Measurements from ENCODE around the gene PROX2.

DNA sequence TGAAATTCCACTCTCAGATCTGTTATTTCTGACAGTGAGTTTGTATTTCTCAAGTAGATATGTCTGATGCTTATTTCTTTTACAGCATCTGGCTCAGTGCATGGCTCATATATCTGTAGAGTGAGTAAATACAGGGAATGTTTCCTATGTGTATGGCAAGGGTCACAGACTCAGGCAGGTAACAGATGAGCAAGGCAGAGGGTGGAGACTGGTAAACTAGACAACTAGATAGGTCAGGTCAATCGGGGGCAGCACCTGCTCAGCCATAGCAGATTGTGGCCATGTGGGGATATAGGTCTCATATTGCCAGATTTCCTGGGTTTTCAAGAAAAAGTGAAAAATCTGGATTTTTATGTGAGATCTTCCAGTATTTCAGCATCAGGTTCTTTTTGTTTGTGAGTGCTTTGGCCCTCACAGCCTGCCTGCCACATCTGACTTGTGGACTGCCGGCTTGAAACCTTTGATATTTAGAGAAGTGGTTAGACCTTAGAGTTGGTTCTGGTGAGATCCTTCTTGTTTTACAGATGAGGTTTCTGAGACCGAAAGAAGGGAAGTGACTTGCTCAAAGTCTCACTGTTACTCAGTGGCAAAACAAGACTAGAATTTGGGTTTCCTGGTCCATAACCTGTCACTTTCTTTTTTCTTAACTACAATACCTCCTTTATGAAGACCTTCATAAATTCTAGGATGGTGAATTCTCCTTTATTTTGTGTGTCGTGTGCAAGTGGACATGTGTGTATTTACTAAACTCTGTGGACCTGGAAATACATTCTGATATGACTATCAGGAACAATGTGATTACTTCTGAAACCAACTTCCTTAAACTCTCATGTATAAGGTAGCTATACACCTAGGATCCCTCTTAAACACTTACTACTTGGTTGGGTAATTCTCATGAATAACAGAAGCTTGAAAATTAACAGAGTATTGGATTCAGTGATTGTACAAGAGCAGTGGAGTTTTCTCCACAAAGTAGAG is 34.4 kb downstream of the PROX2 start:
- TF ChIP-seq, protein P1, sequence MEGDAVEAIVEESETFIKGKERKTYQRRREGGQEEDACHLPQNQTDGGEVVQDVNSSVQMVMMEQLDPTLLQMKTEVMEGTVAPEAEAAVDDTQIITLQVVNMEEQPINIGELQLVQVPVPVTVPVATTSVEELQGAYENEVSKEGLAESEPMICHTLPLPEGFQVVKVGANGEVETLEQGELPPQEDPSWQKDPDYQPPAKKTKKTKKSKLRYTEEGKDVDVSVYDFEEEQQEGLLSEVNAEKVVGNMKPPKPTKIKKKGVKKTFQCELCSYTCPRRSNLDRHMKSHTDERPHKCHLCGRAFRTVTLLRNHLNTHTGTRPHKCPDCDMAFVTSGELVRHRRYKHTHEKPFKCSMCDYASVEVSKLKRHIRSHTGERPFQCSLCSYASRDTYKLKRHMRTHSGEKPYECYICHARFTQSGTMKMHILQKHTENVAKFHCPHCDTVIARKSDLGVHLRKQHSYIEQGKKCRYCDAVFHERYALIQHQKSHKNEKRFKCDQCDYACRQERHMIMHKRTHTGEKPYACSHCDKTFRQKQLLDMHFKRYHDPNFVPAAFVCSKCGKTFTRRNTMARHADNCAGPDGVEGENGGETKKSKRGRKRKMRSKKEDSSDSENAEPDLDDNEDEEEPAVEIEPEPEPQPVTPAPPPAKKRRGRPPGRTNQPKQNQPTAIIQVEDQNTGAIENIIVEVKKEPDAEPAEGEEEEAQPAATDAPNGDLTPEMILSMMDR (IDR thresholded peaks at IDR 0.05): no peak
- no peak for TF ChIP-seq POLR2A (IDR thresholded peaks at IDR 0.05)
